ENCODE results near the gene CTSC.

Gene CTSC

DNA sequence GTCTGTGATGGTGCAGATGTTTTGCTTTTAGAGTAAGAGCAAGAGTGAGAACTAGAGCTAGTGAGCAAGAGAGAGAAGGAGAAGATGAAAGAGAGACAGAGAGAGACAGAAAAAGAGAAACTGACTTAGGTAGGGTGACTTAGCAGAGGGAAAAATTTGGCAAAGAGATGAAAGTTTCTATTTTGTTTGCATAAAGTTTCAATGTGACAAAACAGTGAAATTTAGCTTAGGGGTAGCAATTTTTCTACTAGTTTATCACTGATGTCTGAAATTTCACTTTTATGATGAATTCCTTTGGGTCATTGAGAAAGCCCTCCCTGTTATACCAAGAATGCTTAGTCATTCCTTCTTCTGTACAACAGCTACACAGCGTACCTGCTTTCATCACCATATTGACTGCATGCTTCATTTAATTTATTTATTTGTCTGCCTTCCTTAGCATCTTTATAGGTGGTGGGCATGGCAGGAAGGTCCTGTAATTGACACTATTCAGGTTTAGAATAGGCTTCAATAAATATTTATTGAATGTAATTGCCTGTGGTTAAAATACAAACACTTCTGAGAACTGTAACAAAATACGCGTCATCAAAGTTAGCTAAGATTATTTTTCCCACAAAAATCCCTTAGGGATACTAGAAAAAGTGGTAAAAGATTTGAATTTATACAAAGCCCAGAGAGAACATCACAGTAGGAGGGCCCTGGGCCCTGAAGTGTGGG is 19.9 kb upstream of the CTSC start (continued):
- TF ChIP-seq SP2 (tag by site-specific recombination; IDR thresholded peaks at IDR 0.05): no peak
- TF ChIP-seq, protein P1, sequence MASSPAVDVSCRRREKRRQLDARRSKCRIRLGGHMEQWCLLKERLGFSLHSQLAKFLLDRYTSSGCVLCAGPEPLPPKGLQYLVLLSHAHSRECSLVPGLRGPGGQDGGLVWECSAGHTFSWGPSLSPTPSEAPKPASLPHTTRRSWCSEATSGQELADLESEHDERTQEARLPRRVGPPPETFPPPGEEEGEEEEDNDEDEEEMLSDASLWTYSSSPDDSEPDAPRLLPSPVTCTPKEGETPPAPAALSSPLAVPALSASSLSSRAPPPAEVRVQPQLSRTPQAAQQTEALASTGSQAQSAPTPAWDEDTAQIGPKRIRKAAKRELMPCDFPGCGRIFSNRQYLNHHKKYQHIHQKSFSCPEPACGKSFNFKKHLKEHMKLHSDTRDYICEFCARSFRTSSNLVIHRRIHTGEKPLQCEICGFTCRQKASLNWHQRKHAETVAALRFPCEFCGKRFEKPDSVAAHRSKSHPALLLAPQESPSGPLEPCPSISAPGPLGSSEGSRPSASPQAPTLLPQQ (tag by site-specific recombination; IDR thresholded peaks at IDR 0.05): no peak
- TF ChIP-seq, protein P2, sequence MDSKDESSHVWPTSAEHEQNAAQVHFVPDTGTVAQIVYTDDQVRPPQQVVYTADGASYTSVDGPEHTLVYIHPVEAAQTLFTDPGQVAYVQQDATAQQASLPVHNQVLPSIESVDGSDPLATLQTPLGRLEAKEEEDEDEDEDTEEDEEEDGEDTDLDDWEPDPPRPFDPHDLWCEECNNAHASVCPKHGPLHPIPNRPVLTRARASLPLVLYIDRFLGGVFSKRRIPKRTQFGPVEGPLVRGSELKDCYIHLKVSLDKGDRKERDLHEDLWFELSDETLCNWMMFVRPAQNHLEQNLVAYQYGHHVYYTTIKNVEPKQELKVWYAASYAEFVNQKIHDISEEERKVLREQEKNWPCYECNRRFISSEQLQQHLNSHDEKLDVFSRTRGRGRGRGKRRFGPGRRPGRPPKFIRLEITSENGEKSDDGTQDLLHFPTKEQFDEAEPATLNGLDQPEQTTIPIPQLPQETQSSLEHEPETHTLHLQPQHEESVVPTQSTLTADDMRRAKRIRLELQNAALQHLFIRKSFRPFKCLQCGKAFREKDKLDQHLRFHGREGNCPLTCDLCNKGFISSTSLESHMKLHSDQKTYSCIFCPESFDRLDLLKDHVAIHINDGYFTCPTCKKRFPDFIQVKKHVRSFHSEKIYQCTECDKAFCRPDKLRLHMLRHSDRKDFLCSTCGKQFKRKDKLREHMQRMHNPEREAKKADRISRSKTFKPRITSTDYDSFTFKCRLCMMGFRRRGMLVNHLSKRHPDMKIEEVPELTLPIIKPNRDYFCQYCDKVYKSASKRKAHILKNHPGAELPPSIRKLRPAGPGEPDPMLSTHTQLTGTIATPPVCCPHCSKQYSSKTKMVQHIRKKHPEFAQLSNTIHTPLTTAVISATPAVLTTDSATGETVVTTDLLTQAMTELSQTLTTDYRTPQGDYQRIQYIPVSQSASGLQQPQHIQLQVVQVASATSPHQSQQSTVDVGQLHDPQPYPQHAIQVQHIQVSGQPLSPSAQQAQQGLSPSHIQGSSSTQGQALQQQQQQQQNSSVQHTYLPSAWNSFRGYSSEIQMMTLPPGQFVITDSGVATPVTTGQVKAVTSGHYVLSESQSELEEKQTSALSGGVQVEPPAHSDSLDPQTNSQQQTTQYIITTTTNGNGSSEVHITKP (tag by site-specific recombination; IDR thresholded peaks at IDR 0.05): peak; percentile 19; the same call in 1 of the 2 replicates
- TF ChIP-seq OSR2 (tag by site-specific recombination; IDR thresholded peaks at IDR 0.05): peak; percentile 88
- no peak for TF ChIP-seq ZNF114 (tag by site-specific recombination; IDR thresholded peaks at IDR 0.05)
- TF ChIP-seq, protein P3, sequence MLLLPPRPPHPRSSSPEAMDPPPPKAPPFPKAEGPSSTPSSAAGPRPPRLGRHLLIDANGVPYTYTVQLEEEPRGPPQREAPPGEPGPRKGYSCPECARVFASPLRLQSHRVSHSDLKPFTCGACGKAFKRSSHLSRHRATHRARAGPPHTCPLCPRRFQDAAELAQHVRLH (tag by site-specific recombination; IDR thresholded peaks at IDR 0.05): peak; percentile 68; the same call in 1 of the 2 replicates
- TF ChIP-seq ZNF221 (tag by site-specific recombination; IDR thresholded peaks at IDR 0.05; ENCODE audit: borderline replicate concordance): no peak
- TF ChIP-seq ZNF391 (tag by site-specific recombination; IDR thresholded peaks at IDR 0.05; ENCODE audit: borderline replicate concordance, low read depth): no peak
- TF ChIP-seq ZNF624 (tag by site-specific recombination; IDR thresholded peaks at IDR 0.05): no peak
- peak; percentile 96 for TF ChIP-seq ZNF843 (tag by site-specific recombination; IDR thresholded peaks at IDR 0.05)
- TF ChIP-seq, protein P4, sequence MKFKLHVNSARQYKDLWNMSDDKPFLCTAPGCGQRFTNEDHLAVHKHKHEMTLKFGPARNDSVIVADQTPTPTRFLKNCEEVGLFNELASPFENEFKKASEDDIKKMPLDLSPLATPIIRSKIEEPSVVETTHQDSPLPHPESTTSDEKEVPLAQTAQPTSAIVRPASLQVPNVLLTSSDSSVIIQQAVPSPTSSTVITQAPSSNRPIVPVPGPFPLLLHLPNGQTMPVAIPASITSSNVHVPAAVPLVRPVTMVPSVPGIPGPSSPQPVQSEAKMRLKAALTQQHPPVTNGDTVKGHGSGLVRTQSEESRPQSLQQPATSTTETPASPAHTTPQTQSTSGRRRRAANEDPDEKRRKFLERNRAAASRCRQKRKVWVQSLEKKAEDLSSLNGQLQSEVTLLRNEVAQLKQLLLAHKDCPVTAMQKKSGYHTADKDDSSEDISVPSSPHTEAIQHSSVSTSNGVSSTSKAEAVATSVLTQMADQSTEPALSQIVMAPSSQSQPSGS (tag by site-specific recombination; IDR thresholded peaks at IDR 0.05; ENCODE audit: low read depth): 0 out of 2 replicates have a peak, but pooled peaks have one; percentile 45
- TF ChIP-seq ZNF211 (tag by site-specific recombination; IDR thresholded peaks at IDR 0.05; ENCODE audit: low read depth): no peak
- TF ChIP-seq, protein P5, sequence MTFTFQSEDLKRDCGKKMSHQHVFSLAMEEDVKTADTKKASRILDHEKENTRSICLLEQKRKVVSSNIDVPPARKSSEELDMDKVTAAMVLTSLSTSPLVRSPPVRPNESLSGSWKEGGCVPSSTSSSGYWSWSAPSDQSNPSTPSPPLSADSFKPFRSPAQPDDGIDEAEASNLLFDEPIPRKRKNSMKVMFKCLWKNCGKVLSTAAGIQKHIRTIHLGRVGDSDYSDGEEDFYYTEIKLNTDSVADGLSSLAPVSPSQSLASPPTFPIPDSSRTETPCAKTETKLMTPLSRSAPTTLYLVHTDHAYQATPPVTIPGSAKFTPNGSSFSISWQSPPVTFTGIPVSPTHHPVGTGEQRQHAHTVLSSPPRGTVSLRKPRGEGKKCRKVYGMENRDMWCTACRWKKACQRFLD (tag by site-specific recombination; IDR thresholded peaks at IDR 0.05): no peak
- no peak for TF ChIP-seq ZNF747 (tag by site-specific recombination; IDR thresholded peaks at IDR 0.05)
- TF ChIP-seq, protein P6, sequence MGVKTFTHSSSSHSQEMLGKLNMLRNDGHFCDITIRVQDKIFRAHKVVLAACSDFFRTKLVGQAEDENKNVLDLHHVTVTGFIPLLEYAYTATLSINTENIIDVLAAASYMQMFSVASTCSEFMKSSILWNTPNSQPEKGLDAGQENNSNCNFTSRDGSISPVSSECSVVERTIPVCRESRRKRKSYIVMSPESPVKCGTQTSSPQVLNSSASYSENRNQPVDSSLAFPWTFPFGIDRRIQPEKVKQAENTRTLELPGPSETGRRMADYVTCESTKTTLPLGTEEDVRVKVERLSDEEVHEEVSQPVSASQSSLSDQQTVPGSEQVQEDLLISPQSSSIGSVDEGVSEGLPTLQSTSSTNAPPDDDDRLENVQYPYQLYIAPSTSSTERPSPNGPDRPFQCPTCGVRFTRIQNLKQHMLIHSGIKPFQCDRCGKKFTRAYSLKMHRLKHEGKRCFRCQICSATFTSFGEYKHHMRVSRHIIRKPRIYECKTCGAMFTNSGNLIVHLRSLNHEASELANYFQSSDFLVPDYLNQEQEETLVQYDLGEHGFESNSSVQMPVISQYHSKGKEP (tag by site-specific recombination; IDR thresholded peaks at IDR 0.05): peak; percentile 68
- no peak for TF ChIP-seq EGR2 (tag by site-specific recombination; IDR thresholded peaks at IDR 0.05; ENCODE audit: low read depth)
- TF ChIP-seq ZNF202 (tag by site-specific recombination; IDR thresholded peaks at IDR 0.05; ENCODE audit: borderline replicate concordance): no peak
- no peak for TF ChIP-seq ZNF214 (tag by site-specific recombination; IDR thresholded peaks at IDR 0.05; ENCODE audit: borderline replicate concordance)
- TF ChIP-seq ZNF2 (tag by site-specific recombination; IDR thresholded peaks at IDR 0.05): 0 out of 2 replicates have a peak, but pooled peaks have one; percentile 35
- peak; percentile 95 for TF ChIP-seq KLF10 (tag by site-specific recombination; IDR thresholded peaks at IDR 0.05)
- no peak for TF ChIP-seq ZNF510 (tag by site-specific recombination; IDR thresholded peaks at IDR 0.05; ENCODE audit: insufficient replicate concordance)
- TF ChIP-seq ZNF266 (tag by site-specific recombination; IDR thresholded peaks at IDR 0.05; ENCODE audit: low read depth): no peak
- TF ChIP-seq ZNF138 (tag by site-specific recombination; IDR thresholded peaks at IDR 0.05; ENCODE audit: borderline replicate concordance): no peak
- TF ChIP-seq ZNF155 (tag by site-specific recombination; IDR thresholded peaks at IDR 0.05): no peak
- TF ChIP-seq ZBTB17 (tag by site-specific recombination; IDR thresholded peaks at IDR 0.05): 0 out of 2 replicates have a peak, but pooled peaks have one; percentile 35
- no peak for TF ChIP-seq ZNF664 (tag by site-specific recombination; IDR thresholded peaks at IDR 0.05)
- no peak for TF ChIP-seq ZNF174 (tag by site-specific recombination; IDR thresholded peaks at IDR 0.05)
